SK-N-MC (cell line): ENCODE results near the gene IFT122.

ENCODE experiments used
- DNase-seq: peaks from one replicate; pipeline ENCODE4 v3.0.0-alpha.2; 2011; ENCODE audit warnings: low read depth, low spot score
- H3K27ac ChIP-seq: fragments of 200-600 bp; sonication (generic); 2 replicates; pipeline ENCODE4 v1.5.1; 2016; ENCODE audit warnings: mixed run types
- H3K36me3 ChIP-seq: fragments of 200-600 bp; sonication (generic); 2 replicates; pipeline ENCODE4 v1.6.1; 2017; ENCODE audit warnings: antibody characterized with exemption, low read length, mixed read lengths; ENCODE audit not compliant: insufficient read depth
- H3K4me3 ChIP-seq: fragments of 200-600 bp; sonication (generic); 2 replicates; pipeline ENCODE4 v1.5.1; 2016
- H3K9ac ChIP-seq: fragments of 200-600 bp; sonication (generic); 2 replicates; pipeline ENCODE4 v1.8.0; 2017; ENCODE audit warnings: mixed run types, mixed read lengths; ENCODE audit not compliant: insufficient read length
- H3K9me3 ChIP-seq: fragments of 200-600 bp; sonication (generic); 2 replicates; pipeline ENCODE4 v1.6.1; 2017; ENCODE audit warnings: low read depth, mild to moderate bottlenecking, antibody characterized with exemption, low read length, moderate library complexity, mixed read lengths
- EZH2 ChIP-seq: fragments of 200-600 bp; sonication (generic); IDR thresholded peaks from one replicate; pipeline ENCODE4 v1.6.1; 2017; ENCODE audit warnings: antibody characterized with exemption
- FOXP2 ChIP-seq: optimal IDR thresholded peaks from 2 replicates; pipeline ENCODE3; 2011; ENCODE audit warnings: mild to moderate bottlenecking, moderate library complexity; ENCODE audit not compliant: insufficient read depth; ENCODE audit errors: extremely low read length, control extremely low read depth
- POLR2AphosphoS5 ChIP-seq: IDR thresholded peaks from 2 replicates; pipeline ENCODE4 v1.6.1; 2012; ENCODE audit warnings: mild to moderate bottlenecking, low read depth, low read length, borderline replicate concordance

Gene IFT122

GRCh38 chr3:129448186-129448895, 8.3 kb downstream of the IFT122 start:
- H3K4me3 ChIP-seq = no peak overlapping the region
- H3K27ac ChIP-seq = 0 out of 2 replicates have a peak overlapping the region, but pooled peaks have one; percentile 12
- H3K9ac ChIP-seq = no peak overlapping the region
- H3K36me3 ChIP-seq = peaks cover 24% of the 10 kb centered on the region
- no peak for TF ChIP-seq EZH2
- no peak for TF ChIP-seq POLR2AphosphoS5
- TF ChIP-seq FOXP2 = no peak
- no peak for DNase-seq
- H3K9me3 ChIP-seq = no peaks in the 10 kb centered on the region

DNA sequence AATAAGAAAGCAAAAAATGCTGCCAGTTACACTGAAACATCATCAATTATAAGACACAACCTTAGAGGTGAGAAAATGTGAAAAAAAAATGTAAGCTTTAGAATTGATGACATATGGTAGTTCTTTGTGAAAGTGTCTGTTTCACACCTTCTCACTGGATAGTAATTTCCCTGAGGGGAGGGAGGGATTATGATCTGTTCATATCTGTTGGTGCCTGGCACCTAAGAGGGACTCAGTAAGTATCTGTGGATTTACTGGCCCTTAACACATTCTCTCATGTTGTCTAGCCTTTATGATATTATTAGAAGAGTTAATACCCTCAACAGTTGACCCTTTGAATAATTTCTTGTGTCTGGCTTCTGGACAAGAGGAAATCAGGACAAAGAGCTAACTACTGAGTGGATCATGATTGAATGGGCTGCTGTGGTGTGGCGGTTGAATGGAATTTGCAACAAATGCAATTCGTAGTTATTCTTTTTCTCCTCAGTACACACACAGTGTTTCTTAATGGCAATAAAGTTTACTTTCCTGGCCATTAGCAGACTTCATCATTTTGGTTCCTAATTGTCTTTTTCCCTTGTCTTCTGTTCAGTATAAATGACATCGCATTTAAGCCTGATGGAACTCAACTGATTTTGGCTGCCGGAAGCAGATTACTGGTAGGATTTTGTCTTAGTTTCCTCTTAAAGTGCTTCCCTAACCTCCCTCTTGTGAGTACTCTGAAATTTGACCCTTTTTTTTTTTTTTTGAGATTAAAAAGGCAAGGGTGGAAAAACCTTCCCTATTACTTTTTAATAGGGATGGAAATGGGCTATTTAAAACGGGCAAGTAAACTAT, 9.5 kb downstream of the IFT122 start:
- Histone ChIP-seq H3K36me3 (peaks cover 34% of the 10 kb centered on the region), H3K27ac (peak overlapping the region; percentile 38), H3K9me3 (no peaks in the 10 kb centered on the region), H3K9ac (peak overlapping the region; percentile 40), H3K4me3 (no peak overlapping the region)
- TF ChIP-seq FOXP2 = no peak
- no peak for TF ChIP-seq POLR2AphosphoS5
- TF ChIP-seq EZH2 = no peak
- DNase-seq = no peak

GRCh38 chr3:129453732-129454131, 13.7 kb downstream of the IFT122 start:
- Histone ChIP-seq H3K36me3 (peaks cover 45% of the 10 kb centered on the region), H3K27ac (no peak overlapping the region), H3K9ac (no peak overlapping the region), H3K9me3 (no peaks in the 10 kb centered on the region), H3K4me3 (no peak overlapping the region)
- DNase-seq = no peak
- TF ChIP-seq POLR2AphosphoS5 = no peak
- no peak for TF ChIP-seq EZH2
- TF ChIP-seq FOXP2 = no peak

GRCh38 chr3:129460155-129460554, 20.1 kb downstream of the IFT122 start:
- Histone ChIP-seq H3K9ac (no peak overlapping the region), H3K36me3 (peaks cover 24% of the 10 kb centered on the region), H3K4me3 (no peak overlapping the region), H3K27ac (peak overlapping the region; percentile 88), H3K9me3 (no peaks in the 10 kb centered on the region)
- no peak for DNase-seq
- TF ChIP-seq EZH2 (no peak), FOXP2 (no peak), POLR2AphosphoS5 (no peak)

GRCh38 chr3:129460572-129460971, 20.5 kb downstream of the IFT122 start:
- H3K9ac ChIP-seq = no peak overlapping the region
- peak overlapping the region; percentile 88 for H3K27ac ChIP-seq
- TF ChIP-seq FOXP2 (no peak), POLR2AphosphoS5 (no peak), EZH2 (no peak)
- H3K4me3 ChIP-seq = no peak overlapping the region
- DNase-seq = no peak
- H3K36me3 ChIP-seq = peaks cover 24% of the 10 kb centered on the region
- no peaks in the 10 kb centered on the region for H3K9me3 ChIP-seq

DNA sequence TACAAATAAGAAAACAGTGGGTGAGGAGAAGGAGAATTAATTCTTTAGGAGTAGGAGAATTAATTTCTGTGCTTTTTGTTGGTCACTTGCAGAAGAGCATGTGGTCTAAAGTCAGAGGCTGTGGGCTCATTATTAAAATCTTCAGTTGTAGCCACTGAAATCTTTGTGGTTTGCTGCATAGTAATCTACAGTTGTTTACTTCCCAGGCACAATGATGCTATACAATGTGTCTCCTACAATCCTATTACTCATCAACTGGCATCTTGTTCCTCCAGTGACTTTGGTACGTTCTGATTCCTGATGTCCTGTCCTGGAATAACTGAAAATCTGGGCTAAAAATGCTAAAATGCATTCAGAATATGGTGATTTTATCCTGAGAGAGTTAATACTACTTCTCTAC, 21.0 kb downstream of the IFT122 start:
- TF ChIP-seq FOXP2 (no peak), EZH2 (no peak)
- DNase-seq = no peak
- H3K4me3 ChIP-seq = no peak overlapping the region
- H3K27ac ChIP-seq = peak overlapping the region; percentile 88; the same call in 1 of the 2 replicates
- H3K9me3 ChIP-seq = no peaks in the 10 kb centered on the region
- peaks cover 20% of the 10 kb centered on the region for H3K36me3 ChIP-seq
- H3K9ac ChIP-seq = no peak overlapping the region

GRCh38 chr3:129461461-129462146, 21.6 kb downstream of the IFT122 start:
- no peak for DNase-seq
- no peak overlapping the region for H3K27ac ChIP-seq
- peaks cover 18% of the 10 kb centered on the region for H3K36me3 ChIP-seq
- H3K4me3 ChIP-seq = no peak overlapping the region
- no peak for TF ChIP-seq EZH2
- no peak for TF ChIP-seq FOXP2
- no peak for TF ChIP-seq POLR2AphosphoS5
- H3K9me3 ChIP-seq = no peaks in the 10 kb centered on the region
- no peak overlapping the region for H3K9ac ChIP-seq

GRCh38 chr3:129462361-129462968, 22.4 kb downstream of the IFT122 start:
- no peak for DNase-seq
- Histone ChIP-seq H3K4me3 (no peak overlapping the region), H3K36me3 (peaks cover 18% of the 10 kb centered on the region), H3K27ac (no peak overlapping the region), H3K9ac (no peak overlapping the region), H3K9me3 (no peaks in the 10 kb centered on the region)
- TF ChIP-seq POLR2AphosphoS5 = no peak
- no peak for TF ChIP-seq FOXP2
- no peak for TF ChIP-seq EZH2
